NCI-H2196 treated with DMSO at 0.1 percent for 48 hours (cell line): ENCODE data around the gene CAMKMT.

ENCODE experiments used
- DNase-seq: peaks from one replicate; lab custom pipeline; 2025; ENCODE audit not compliant: unreplicated experiment; lab: John Stamatoyannopoulos, UW

Gene CAMKMT

DNA sequence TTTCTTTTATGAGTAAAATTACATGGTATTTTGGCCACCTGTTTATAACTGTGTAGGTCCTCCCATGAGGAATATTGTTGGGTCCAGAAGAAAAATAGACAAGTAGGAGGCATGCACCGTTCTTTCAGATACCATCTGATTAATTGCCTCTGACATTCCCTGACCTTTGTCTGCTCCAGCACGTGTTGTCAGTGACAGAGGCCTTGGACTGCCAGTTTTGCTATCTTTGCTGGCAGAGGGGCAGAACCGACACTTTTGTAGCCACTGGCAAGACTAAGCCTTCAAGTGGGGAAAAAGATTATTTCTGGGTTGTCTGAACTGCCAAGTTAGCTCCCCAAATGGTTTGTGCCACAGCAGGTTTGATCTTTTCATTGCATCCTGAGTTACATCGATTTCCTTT, 276.9 kb downstream of the CAMKMT start:
- no peak for DNase-seq

DNA sequence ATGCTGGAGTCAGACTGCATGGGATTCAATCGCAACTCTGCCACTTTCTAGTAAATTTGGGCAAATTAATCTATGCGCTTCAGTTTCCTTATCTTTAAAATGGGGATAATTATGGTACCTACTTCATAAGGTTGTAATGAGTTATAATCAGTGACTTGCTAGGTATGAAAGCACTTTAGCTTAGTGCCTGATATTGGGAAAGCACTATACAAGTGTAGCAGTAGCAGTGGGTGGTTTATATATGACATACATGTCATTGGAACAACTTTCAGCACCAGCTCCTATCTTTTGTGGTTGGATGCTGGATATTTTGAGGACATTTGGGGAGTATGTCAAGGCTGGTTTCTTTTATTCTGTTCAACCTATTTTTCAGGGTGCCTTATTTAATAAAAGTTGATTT, 277.7 kb downstream of the CAMKMT start:
- DNase-seq, result no peak

DNA sequence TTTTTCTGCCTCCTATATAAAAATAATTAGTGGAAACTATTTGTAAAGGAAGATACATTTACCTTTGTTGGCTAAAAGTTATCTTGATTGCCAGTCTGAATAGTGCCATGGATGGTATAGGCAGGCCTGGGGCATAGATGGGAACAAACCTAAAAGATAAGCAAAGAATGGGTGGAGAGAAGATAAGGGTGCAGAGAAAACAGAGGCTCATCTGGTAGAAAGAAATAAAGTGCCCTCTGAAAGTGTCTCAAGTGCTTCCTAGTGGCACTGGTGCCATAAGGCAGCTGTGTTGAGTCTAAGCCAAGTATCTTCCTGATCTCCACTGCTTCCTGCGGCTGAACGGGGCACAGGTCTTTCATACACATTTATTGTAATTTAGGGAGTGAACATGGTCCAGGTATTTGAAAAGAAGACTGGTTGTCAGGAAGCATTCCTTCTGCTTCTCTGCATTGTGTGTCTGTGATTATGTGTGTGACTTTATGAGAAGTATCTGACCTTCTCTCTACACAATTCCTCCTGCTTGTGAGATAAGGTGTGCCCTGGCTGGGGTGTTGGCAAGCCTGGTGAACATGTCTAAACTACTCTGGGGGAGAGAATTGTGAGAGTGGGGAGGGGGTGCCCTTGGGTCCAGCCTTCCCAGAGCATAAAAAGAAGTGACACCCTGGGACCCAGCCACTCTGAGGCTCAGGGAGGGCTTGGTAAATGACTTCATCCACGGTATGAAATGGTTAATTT, 280.5 kb downstream of the CAMKMT start:
- no peak for DNase-seq

DNA sequence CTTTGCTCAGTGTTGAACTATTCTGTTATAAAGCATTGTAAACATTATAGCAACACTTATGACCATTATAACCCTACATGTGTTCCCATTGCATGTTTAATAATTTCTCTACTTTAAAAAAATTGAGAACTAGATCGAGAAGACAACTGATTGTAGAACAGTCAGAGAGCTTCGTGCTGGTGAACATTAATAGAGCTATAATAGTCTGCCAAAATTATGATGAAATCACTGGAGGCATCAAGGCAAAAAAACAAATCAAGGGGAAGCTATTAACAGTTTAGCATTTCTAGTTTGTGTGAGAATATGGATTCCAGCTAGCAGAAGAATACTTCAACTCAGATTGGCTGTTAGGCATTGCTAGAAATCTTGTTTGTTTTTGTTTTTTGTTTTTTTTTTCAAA, 284.2 kb downstream of the CAMKMT start:
- DNase-seq, result no peak

DNA sequence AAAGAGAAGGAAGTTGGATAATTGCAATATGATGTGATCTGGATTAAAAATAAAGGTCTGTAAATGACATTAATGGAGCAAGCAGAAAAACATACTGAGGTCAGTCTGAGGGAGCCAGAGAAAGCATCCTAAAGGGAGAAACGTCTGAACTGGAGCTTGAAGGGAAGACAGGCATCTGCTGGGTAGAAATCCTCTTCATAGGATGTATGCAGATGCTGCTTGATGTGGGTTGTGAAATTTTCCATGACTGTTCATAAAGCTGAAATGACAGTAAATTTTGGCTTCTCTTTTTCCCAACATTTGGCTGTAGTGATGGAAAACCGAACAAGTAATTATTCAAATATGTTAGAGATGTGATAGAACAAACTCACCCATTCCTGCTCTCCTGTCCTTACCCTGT, 287.6 kb downstream of the CAMKMT start:
- DNase-seq, result no peak

DNA sequence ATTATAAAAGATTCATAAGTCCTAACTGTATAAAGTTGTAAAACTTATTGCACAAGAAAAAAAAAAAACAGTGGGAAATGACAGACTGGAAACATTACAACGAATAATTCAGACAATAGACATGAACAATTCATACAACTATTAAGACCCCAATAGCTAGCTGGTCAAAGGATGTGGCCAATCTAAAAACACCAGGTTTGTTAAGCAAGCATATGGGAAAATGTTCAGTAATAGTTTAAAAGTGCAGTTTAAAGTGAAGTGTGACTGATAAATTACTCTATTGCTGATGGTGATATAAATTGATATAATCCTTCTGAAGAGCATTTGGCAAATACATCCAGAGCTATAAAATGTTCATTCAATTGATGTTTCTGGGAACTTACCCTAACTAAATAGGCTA, 289.0 kb downstream of the CAMKMT start:
- no peak for DNase-seq

DNA sequence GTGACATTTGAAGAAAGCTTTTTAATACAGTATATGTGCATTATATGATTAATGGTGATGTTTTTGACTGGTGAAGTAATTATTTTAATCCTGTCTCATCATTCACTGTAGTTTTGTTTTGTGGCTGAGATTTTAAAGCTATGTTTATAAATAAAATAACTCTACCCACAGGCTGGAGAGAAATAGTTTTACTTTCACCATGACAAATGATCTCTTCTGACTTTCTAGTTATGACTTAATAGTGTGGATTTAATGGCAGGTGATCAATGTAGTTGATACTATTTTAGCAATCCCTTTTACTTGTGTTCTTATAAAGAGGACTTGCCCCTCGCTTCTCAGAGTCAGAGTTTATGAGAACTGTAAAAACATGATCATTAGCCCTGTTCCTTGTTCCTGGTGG, 290.2 kb downstream of the CAMKMT start:
- no peak for DNase-seq

DNA sequence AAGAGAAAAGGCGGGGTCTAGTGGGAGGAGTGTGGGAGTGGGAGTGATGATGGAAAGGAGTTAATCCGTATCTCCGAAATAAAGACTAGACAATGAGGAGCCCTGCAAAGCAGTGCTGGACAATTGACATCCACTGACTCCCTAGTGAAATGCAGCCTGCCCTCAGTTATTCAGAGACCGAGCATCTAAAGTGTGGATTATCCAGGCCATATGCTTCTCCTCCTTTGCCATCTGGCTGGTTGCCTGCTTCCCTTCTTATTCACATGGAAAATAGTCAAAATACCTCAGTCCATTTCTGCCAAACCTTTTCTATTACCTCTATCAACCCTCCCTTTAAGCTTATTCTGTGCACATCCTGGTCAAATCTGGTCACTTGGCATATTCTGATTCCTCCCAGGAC, 291.0 kb downstream of the CAMKMT start:
- DNase-seq, result no peak

DNA sequence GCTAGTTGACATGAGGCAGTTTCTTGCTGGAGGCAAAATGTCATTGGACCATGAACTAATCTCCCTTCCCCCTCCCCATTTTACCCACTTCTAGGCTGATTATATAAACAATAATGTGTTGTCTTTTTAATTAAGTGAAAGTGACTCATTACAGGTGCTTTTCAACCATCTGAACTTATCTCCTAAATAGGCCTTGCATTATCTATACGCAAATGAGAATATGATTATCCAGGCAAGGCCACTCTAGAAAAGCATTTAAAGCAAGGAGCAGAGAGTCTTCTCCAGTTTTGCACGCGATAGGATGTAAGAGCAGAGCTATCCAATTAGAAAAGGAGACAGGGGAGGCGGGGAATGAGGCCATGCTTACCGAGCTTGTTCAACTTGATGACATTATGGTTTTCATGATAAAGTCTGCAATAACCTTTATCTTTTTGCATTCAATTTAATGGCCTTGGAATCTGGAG, 293.7 kb downstream of the CAMKMT start:
- no peak for DNase-seq

DNA sequence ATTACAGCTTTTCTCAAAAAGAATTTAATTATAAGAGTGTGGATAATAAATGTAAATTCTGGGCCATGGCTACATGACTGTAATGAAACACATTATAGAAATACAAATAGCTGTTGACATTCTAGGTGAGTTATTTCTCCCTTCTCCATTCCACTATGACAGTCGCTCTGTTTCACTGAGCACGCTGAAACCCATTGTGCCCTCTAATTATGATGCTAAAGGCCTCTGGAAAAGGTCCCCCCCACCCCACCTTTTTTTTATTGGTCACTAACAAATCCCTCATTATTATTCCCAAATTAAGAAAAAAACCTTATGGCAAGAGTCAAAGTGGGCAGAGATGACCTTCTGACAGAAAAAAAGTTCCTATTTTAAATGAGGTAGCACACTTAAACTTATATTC, 294.7 kb downstream of the CAMKMT start:
- DNase-seq, result no peak

DNA sequence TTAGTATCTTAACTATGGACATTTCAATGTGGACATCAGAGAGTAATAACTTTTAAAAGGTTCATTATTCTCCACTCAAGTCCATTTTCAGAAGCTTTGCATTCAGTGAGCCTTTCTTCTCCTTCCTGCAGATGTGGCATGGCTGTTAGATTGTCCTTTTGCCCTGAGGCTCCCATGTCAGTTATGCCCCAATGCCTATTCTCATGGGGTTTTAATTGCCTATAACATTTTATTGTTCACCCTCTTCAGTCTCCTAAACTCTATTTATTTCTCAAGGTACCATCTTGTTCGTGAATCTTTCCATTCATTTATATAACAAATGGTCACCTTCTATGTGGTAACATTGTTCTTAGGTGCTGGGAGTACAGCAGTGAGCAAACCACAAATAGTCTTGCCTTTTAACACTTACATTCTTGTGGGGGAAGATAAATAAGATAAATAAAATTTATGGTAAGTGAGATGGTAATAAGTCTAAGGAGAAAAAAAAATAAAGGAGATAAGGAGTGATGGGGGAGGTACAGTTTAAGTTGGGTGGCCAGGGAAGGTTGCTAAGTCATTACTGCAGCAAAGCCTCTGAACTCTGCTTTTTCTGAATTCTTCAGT, 301.8 kb downstream of the CAMKMT start:
- DNase-seq, result no peak

DNA sequence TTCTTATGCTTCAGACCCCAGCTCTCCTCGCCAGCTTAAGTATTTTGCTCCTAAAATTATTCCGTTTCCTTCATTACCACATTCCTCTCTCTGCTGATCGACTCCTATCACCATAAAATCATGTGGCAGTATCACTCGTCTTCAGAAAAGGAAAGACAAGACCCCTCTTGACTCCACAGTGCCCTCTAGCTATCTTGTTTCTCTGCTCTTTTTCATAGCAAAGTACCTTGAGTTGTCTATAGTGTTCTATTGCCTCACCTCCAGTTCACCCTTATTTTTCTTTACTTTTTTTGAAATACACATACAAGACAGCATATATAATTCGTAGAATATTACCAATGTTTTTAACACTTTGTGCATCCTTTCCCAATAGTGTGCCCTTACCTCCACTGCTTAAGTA, 306.6 kb downstream of the CAMKMT start:
- DNase-seq, result no peak

DNA sequence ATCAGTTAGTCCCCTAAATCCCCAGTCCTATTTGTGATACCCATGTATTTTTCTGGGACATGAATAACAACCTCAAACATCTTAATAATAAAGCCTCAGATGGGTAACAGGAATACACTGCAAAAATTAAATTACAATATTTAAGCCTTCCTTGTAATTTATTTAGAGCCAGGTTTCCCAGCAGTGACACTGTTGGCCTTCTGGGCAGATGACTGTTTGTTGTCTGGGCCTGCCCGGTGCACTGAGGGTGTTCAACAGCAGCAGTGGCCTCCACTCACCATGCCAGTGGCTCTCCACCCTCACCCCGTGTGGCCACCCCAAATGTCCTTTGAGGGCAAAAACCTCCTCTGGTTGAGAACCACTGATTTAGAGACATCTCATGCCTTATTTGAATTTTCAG, 309.5 kb downstream of the CAMKMT start:
- DNase-seq, result no peak

DNA sequence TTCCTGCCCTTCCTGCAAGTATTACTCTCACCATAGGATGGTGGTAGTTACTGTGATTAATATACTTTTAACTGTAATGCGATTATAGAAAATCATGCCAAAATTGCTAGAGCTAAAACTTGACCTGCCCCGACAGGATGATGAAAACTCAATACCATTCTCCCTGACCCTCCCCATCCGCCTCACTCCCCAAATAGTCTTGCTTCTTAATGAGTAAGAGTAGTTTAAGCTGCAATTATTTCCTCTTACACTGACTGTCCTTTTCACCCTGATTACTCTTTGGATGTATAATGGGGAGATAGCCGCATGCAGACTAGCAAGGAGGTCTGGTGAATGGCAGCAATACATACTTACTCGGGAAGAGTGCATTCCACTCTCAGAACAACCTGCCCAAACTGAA, 310.2 kb downstream of the CAMKMT start:
- no peak for DNase-seq

DNA sequence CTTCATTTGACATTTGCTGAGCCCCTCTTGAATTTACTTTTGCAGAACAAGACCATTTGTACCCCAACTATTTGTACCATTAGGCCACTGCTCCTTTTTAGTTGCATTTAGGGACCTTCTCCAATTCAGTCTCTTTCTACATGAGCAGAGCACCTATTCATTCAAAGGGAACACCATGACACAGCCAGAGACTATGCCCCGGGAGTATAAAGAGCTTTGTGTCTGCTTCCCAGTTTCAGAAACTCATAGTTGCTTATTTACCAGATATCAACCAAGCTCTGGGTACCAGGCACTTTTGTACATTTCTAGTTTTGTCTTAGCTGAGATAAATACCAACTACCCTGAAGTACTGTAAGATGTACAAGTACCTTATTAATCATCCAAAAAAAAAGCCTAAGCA, 310.7 kb downstream of the CAMKMT start:
- no peak for DNase-seq

DNA sequence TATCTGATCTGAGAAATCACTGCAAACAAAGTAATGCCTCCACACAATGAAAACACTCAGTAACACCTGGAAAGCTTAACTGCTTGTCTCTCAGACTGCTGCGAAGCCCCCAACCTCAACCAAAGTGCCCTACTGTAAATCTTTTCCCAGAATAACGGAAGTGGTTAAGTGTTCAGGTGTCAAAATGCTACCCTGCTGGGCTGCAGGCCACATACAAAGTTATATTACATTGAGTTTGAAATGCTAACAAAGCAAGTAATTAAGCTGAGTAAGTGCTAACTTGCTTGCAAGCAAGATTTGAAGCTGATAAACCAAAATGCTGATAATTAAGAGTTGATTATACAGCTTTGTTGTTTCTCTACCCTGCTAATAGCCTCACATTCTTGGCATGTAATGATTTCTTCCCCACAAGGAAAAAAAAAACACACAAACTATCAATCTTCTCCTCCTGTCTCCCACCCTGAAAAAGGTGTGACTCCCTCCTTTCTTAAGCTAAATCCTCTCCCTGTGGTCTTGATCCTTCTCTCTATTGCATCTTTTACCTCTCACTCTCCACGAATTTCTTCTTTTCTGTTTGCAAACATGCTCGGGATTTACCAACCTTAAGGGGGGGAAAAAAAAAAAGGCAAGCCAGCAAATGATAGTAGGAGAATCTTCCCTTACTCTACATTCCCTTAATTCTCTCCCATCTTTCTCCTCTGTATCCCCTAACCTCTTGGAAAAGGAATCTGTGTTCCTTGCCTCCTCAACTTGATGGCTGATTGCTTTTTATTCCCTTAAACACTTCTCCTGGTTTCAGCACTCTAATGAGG, 312.9 kb downstream of the CAMKMT start:
- DNase-seq, result no peak

DNA sequence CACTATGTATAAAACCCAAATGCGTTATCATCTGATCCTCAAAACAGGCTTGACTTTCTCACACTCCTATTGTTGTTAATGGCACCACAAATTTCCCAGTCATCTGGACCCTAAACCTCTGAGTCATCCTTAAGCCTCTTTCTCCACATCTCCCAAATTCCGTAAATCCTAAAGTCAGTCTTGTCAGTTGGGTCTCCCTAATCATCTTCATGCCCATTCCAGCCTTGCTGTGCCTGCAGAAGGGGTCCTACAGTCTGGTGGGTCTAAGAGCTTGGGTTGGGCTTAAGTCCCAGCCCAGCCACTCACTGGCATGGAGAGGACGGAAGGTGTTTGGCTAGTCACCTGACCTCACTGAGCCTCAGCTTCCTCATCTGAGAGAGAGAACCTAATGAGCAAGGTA, 314.6 kb downstream of the CAMKMT start:
- DNase-seq, result no peak

DNA sequence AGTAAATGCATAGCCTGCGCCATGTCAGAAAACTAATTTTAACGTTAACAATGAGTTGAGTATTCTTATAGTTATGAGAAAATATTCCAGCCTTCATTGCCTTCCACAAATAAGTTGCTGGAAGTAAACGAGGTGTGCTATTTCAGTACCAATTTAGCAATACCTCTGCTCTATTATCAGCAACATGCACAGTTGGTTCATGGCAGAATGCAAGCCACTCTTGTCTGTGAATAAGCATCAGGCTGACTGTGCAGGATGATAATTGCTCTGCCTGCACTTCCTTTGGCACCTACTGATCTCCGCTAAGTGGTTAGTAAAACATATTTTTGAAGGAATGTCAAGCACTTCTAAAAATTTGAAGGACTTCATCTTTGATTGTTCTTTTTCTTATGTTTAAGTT, 317.8 kb downstream of the CAMKMT start:
- DNase-seq, result no peak

DNA sequence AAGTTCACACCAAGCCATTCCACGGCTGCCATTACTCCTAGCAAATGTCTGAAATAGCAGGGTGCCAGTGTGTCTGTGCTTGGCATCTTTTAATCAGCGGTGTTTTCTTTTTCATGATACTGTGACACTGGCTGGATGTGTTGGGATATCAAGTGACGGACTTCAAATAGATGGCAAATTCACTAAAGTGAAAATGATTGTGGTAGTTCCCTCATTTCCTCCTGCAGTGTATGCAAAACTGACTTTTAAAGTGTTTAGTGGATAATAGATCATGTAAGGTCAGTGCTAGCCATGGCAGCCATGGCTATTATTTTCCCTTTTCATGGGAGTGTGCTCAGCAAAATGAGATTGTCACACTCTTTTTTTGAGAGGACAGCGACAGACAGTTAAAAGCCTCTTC, 318.2 kb downstream of the CAMKMT start:
- no peak for DNase-seq

DNA sequence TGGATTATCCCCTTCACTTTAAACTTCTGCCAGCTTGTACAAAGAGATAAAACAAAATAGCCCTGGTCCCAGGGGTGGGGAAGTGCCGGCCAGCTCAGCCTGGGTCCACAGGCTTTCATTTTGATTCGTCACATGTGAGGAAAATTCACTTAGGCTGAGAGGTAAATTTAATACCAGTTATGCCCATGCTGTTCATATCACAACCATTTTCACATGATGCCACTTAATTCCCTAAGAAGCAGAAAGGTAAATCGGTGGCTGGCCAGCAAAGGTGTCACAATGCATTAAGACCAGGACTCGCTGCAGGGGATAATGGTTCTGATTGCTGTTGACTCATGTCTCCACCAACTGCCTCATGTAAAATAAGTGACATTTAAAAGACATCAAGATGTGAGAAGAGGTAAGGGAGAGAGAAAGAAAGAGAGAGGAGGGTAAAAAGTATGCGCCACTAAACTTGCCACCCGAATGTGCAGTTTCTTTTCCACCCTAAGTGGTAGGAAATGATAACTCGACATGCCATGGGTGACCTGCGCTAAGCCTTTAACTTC, 318.8 kb downstream of the CAMKMT start:
- DNase-seq, result no peak

DNA sequence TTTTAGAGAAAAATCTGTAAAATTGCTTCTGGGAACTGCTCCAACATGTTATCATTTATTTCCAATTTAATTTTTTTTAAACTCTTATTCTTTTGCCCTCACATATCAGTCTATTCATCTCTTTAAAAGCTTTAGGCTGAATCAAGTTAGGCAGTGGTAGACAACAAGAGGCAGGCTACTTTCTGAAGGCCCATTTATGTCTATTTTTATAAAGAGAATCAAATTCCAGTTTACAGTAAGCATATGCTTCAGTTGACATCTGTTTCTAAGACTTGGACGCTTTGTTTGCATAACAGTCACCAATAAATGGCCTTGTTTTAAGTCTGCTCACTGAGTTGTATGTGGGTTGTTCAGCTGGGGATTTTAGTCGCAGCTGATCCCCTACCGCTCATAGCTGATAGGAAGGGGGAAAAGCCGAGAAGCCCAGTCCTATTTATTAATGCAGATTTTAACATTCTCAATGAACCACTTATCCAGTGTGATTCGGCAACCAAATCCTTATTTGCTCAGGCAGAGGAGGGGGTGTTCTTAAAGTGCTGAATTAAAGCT, 319.3 kb downstream of the CAMKMT start:
- DNase-seq, result no peak

DNA sequence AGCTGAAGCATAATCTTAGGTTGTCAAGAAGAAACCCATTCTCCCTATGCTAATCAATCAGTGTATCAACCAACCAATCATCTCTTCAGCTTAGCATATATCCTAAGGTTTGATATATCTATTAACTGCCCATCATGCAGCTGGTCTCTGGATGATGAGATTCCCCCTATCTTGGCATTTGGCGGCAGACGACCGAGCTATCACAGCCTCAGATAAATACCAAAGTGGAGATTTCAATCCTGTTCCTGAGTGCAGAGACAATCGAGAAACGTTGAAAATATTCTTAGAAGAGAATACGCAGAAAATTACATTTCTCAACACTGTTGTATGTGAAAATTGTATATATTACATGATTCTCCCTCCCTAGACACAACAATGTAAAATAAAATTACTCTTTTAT, 320.7 kb downstream of the CAMKMT start:
- DNase-seq, result no peak
